Measurements from ENCODE around the gene ADGRL2.
"Not testable (repeated sequence)": the region's sequence is repeated elsewhere in the genome, so short reads cannot be mapped to it uniquely, and the experiment has no call there.

Gene ADGRL2

GRCh38 chr1:81847063-81847462, 46.3 kb downstream of the ADGRL2 start:
- no peak for DNase-seq (ENCODE audit: low spot score)

GRCh38 chr1:81848880-81849682, 48.3 kb downstream of the ADGRL2 start:
- no peak for DNase-seq (ENCODE audit: low spot score)

GRCh38 chr1:81850031-81850430, 49.3 kb downstream of the ADGRL2 start:
- no peak for DNase-seq (ENCODE audit: low spot score)

- DNase-seq (ENCODE audit: low spot score) = no peak
Observed at GRCh38 chr1:81850495-81850894, 49.8 kb downstream of the ADGRL2 start.

- DNase-seq (ENCODE audit: low spot score) = no peak
Observed at GRCh38 chr1:81851217-81851616, 50.5 kb downstream of the ADGRL2 start.

- no peak for DNase-seq (ENCODE audit: low spot score)
Observed at GRCh38 chr1:81852961-81853360, 52.2 kb downstream of the ADGRL2 start.

GRCh38 chr1:81867235-81867634, 66.5 kb downstream of the ADGRL2 start:
- DNase-seq (ENCODE audit: low spot score) = no peak

- no peak for DNase-seq (ENCODE audit: low spot score)
Observed at GRCh38 chr1:81869307-81869706, 68.6 kb downstream of the ADGRL2 start.

- DNase-seq (ENCODE audit: low spot score) = not testable (repeated sequence)
Observed at GRCh38 chr1:81871091-81871490, 70.4 kb downstream of the ADGRL2 start.

- DNase-seq (ENCODE audit: low spot score) = no peak
Observed at GRCh38 chr1:81873946-81874345, 73.2 kb downstream of the ADGRL2 start.

GRCh38 chr1:81874461-81874860, 73.7 kb downstream of the ADGRL2 start:
- no peak for DNase-seq (ENCODE audit: low spot score)

- DNase-seq (ENCODE audit: low spot score) = no peak
Observed at GRCh38 chr1:81874940-81875339, 74.2 kb downstream of the ADGRL2 start.

GRCh38 chr1:81876901-81877733, 76.4 kb downstream of the ADGRL2 start:
- no peak for DNase-seq (ENCODE audit: low spot score)

GRCh38 chr1:81877940-81878339, 77.2 kb downstream of the ADGRL2 start:
- no peak for DNase-seq (ENCODE audit: low spot score)

- DNase-seq (ENCODE audit: low spot score) = no peak
Observed at GRCh38 chr1:81878538-81878937, 77.8 kb downstream of the ADGRL2 start.

GRCh38 chr1:81880781-81881180, 80.0 kb downstream of the ADGRL2 start:
- DNase-seq (ENCODE audit: low spot score) = no peak

- DNase-seq (ENCODE audit: low spot score) = no peak
Observed at GRCh38 chr1:81885291-81885690, 84.6 kb downstream of the ADGRL2 start.

GRCh38 chr1:81886292-81886691, 85.6 kb downstream of the ADGRL2 start:
- not testable (repeated sequence) for DNase-seq (ENCODE audit: low spot score)

GRCh38 chr1:81887421-81888144, 86.8 kb downstream of the ADGRL2 start:
- no peak for DNase-seq (ENCODE audit: low spot score)

- DNase-seq (ENCODE audit: low spot score) = no peak
Observed at GRCh38 chr1:81889166-81889565, 88.4 kb downstream of the ADGRL2 start.

GRCh38 chr1:81894867-81895266, 94.1 kb downstream of the ADGRL2 start:
- DNase-seq (ENCODE audit: low spot score) = no peak

- DNase-seq (ENCODE audit: low spot score) = no peak
Observed at GRCh38 chr1:81899214-81899821, 98.6 kb downstream of the ADGRL2 start.
